Small intestine (tissue), 7 donors: ENCODE data around the gene KIR3DL2. TPM values are rescaled to one million over a fixed set of nuclear protein-coding genes. Genes with fewer than 3 reads are reported as not detected.
"Not testable (repeated sequence)": the region's sequence is repeated elsewhere in the genome, so short reads cannot be mapped to it uniquely, and the experiment has no call there.

Source experiments
- DNase-seq, 2 donors: peaks; one replicate each; pipeline versions ENCODE4 v3.0.0 to v3.0.0-alpha.2; 2013
- FAIRE-seq: peaks from 2 replicates; lab custom pipeline; 2012; peaks lifted over from hg19 to GRCh38; lab: Jason Lieb, UNC
- H3K27ac ChIP-seq, 3 donors: one replicate each; pipeline ENCODE4 v1.5.1; 2013; ENCODE audit warnings: low read length in 2 of 3, mild to moderate bottlenecking in 2 of 3, control low read depth in 1 of 3, inconsistent platforms in 1 of 3, low read depth in 1 of 3, moderate library complexity in 1 of 3
- H3K27me3 ChIP-seq, 3 donors: one replicate each; pipeline ENCODE4 v1.6.1; 2013; ENCODE audit warnings: low read length in 3 of 3, inconsistent platforms in 1 of 3; ENCODE audit not compliant: control insufficient read depth in 3 of 3, insufficient read depth in 3 of 3
- H3K36me3 ChIP-seq, 3 donors: one replicate each; pipeline ENCODE4 v1.6.1; 2013; ENCODE audit warnings: low read length in 3 of 3, inconsistent platforms in 1 of 3, low read depth in 1 of 3, mild to moderate bottlenecking in 1 of 3, moderate library complexity in 1 of 3; ENCODE audit not compliant: control insufficient read depth in 3 of 3, insufficient read depth in 2 of 3
- H3K4me1 ChIP-seq, 3 donors: one replicate each; pipeline ENCODE4 v1.6.1; 2013; ENCODE audit warnings: low read length in 2 of 3, inconsistent platforms in 1 of 3, low read depth in 1 of 3, mild to moderate bottlenecking in 1 of 3, moderate library complexity in 1 of 3; ENCODE audit not compliant: control insufficient read depth in 3 of 3, insufficient read depth in 2 of 3
- H3K4me3 ChIP-seq, 3 donors: one replicate each; pipeline ENCODE4 v1.5.1; 2013; ENCODE audit warnings: low read length in 3 of 3, control low read depth in 1 of 3, inconsistent platforms in 1 of 3, low read depth in 1 of 3, mild to moderate bottlenecking in 1 of 3, moderate library complexity in 1 of 3
- H3K9me3 ChIP-seq, 2 donors: one replicate each; pipeline ENCODE4 v1.6.1; 2013; ENCODE audit warnings: low read depth in 1 of 2, low read length in 1 of 2; ENCODE audit not compliant: control insufficient read depth in 2 of 2, insufficient read depth in 1 of 2
- WGBS, 3 donors: extraction: QIAGEN DNeasy Blood & Tissue Kit; methylation state at CpG; one replicate each; pipeline ENCODE4 v1.1.7; 2013; 5-methylcytosine and 5-hydroxymethylcytosine counted together
- polyA plus RNA-seq, 4 donors: library from polyadenylated mRNA; stranded (reverse) in 3 of 4; unstranded in 1 of 4; fragments of 200-250 nt in 3 of 4; fragments of 120-200 nt in 1 of 4; gene quantifications; one replicate each; pipeline versions ENCODE4 v1.2.1 to v1.2.3, GENCODE V29; 2013
- donor health status: healthy with polysubstance abuse.
- donor health status: control.
- donor health status: control.
- donor health status: Bipolar disorder and iron deficiency.
- donor health status: healthy.

KIR3DL2 gene
- polyA plus RNA-seq, 4 donors: 0.07 TPM; not detected in 3

- DNase-seq (no peak), FAIRE-seq (no peak)
- H3K36me3 ChIP-seq: no peaks in the 10 kb centered on the region
- H3K27me3 ChIP-seq: no peaks in the 10 kb centered on the region
- H3K4me3 ChIP-seq: no peak overlapping the region
- no peak overlapping the region for H3K27ac ChIP-seq
- 52 to 88% (median 79%) methylated on average over 2 of the region's 2 CpGs for WGBS, 3 donors
- peaks cover 0 to 12% of the 10 kb centered on the region in 2 donors for H3K9me3 ChIP-seq
- no peaks in the 10 kb centered on the region for H3K4me1 ChIP-seq
Measured at GRCh38 chr19:54850930-54851329, 687 bp downstream of the KIR3DL2 start.

GRCh38 chr19:54851353-54851752 is 1.1 kb downstream of the KIR3DL2 start:
- Histone ChIP-seq H3K27ac (no peak overlapping the region), H3K9me3 (peaks cover 0 to 12% of the 10 kb centered on the region in 2 donors), H3K27me3 (no peaks in the 10 kb centered on the region), H3K4me1 (no peaks in the 10 kb centered on the region), H3K36me3 (no peaks in the 10 kb centered on the region), H3K4me3 (no peak overlapping the region)
- no peak for FAIRE-seq
- DNase-seq: no peak
- WGBS, 3 donors: 73 to 94% (median 77%) methylated on average over 7 of the region's 7 CpGs

- H3K4me3 ChIP-seq, H3K27ac ChIP-seq, DNase-seq, H3K9me3 ChIP-seq, H3K36me3 ChIP-seq, FAIRE-seq, H3K4me1 ChIP-seq, H3K27me3 ChIP-seq: not testable (repeated sequence)
- 53 to 100% (median 56%) methylated on average over 1 of the region's 1 CpG for WGBS, 3 donors
Measured at GRCh38 chr19:54855241-54855640, 5.0 kb downstream of the KIR3DL2 start.

- not testable (repeated sequence) for H3K4me1 ChIP-seq, H3K36me3 ChIP-seq, H3K9me3 ChIP-seq, FAIRE-seq, H3K27ac ChIP-seq, H3K27me3 ChIP-seq, DNase-seq, H3K4me3 ChIP-seq
- 60 to 87% (median 70%) methylated on average over 1 to 3 of the region's 3 CpGs for WGBS, 3 donors
Measured at GRCh38 chr19:54858476-54858875, 8.2 kb downstream of the KIR3DL2 start.

- not testable (repeated sequence) for H3K36me3 ChIP-seq, H3K4me3 ChIP-seq, FAIRE-seq, H3K4me1 ChIP-seq, H3K27ac ChIP-seq, DNase-seq, H3K27me3 ChIP-seq, H3K9me3 ChIP-seq
- WGBS, 3 donors: 75 to 81% (median 78%) methylated on average over 7 of the region's 7 CpGs
Measured at GRCh38 chr19:54859421-54859820, 9.2 kb downstream of the KIR3DL2 start.

GRCh38 chr19:54863459-54863858 is 13.2 kb downstream of the KIR3DL2 start:
- 100% methylated on average over 2 of the region's 3 CpGs; no CpG with 5 or more reads in 2 of the 3 donors for WGBS, 3 donors
- not testable (repeated sequence) for H3K4me1 ChIP-seq, H3K4me3 ChIP-seq, H3K9me3 ChIP-seq, H3K27ac ChIP-seq, H3K27me3 ChIP-seq, H3K36me3 ChIP-seq, FAIRE-seq, DNase-seq

- Histone ChIP-seq H3K4me3 (no peak overlapping the region), H3K9me3 (no peaks in the 10 kb centered on the region), H3K27me3 (no peaks in the 10 kb centered on the region), H3K36me3 (no peaks in the 10 kb centered on the region), H3K27ac (no peak overlapping the region), H3K4me1 (no peaks in the 10 kb centered on the region)
- DNase-seq: no peak
- FAIRE-seq: no peak
- WGBS, 3 donors: 39 to 61% (median 46%) methylated on average over 3 of the region's 3 CpGs
Measured at GRCh38 chr19:54871696-54872095, 21.5 kb downstream of the KIR3DL2 start.

- Histone ChIP-seq H3K27me3 (no peaks in the 10 kb centered on the region), H3K36me3 (no peaks in the 10 kb centered on the region), H3K9me3 (no peaks in the 10 kb centered on the region), H3K4me1 (no peaks in the 10 kb centered on the region), H3K27ac (no peak within 1 kb of the TSS), H3K4me3 (no peak within 1 kb of the TSS)
- FAIRE-seq: no peak
- no peak for DNase-seq
- WGBS, 3 donors: 75 to 89% (median 81%) methylated on average over 8 of the region's 8 CpGs
Measured at GRCh38 chr19:54873990-54874389, 23.7 kb downstream of the KIR3DL2 start, which contains the start of gene FCAR. Gene FCAR (plus strand): TSS chr19:54874235. CDS start chr19:54874290, 55 bp downstream.

GRCh38 chr19:54875506-54875905 is 25.3 kb downstream of the KIR3DL2 start:
- Histone ChIP-seq H3K9me3 (no peaks in the 10 kb centered on the region), H3K27ac (no peak overlapping the region), H3K36me3 (no peaks in the 10 kb centered on the region), H3K4me3 (no peak overlapping the region), H3K27me3 (no peaks in the 10 kb centered on the region), H3K4me1 (no peaks in the 10 kb centered on the region)
- FAIRE-seq: no peak
- no peak for DNase-seq
- 51 to 58% (median 53%) methylated on average over 2 of the region's 2 CpGs for WGBS, 3 donors
